Neural cell (in vitro differentiated cells): ENCODE data around the gene TMEM50B. TPM values are rescaled to one million over a fixed set of nuclear protein-coding genes. Genes with fewer than 3 reads are reported as not detected.

Experiments
- H2AFZ ChIP-seq: fragments of 200-600, 300-800 bp; sonication (generic), shearing (Covaris generic); 2 replicates; pipeline ENCODE4 v1.6.0; 2014; ENCODE audit warnings: low read depth, mild to moderate bottlenecking, antibody characterized with exemption, low read length, moderate library complexity
- H3F3A ChIP-seq: fragments of 200-600 bp; shearing (Covaris generic); 2 replicates; pipeline ENCODE4 v1.6.1; 2016; ENCODE audit warnings: mild to moderate bottlenecking, moderate library complexity, mixed read lengths, antibody characterized with exemption, low read length; ENCODE audit not compliant: insufficient read depth, poor library complexity, severe bottlenecking
- H3K27ac ChIP-seq: fragments of 200-600, 300-800 bp; sonication (generic), shearing (Covaris generic); 2 replicates; pipeline ENCODE4 v1.5.1; 2014; ENCODE audit warnings: mild to moderate bottlenecking, low read length, moderate library complexity
- H3K27me3 ChIP-seq: fragments of 300-800, 200-600 bp; sonication (generic), shearing (Covaris generic); 2 replicates; pipeline ENCODE4 v1.6.0; 2014; ENCODE audit warnings: mild to moderate bottlenecking, low read depth, low read length, moderate library complexity; ENCODE audit not compliant: insufficient read depth
- H3K36me3 ChIP-seq: fragments of 300-800, 200-600 bp; sonication (generic), shearing (Covaris generic); 2 replicates; pipeline ENCODE4 v1.5.1; 2014; ENCODE audit warnings: mild to moderate bottlenecking, antibody characterized with exemption, low read length, moderate library complexity; ENCODE audit not compliant: insufficient read depth
- H3K4me2 ChIP-seq: fragments of 300-800, 200-600 bp; sonication (generic), shearing (Covaris generic); 2 replicates; pipeline ENCODE4 v1.6.0; 2014; ENCODE audit warnings: mild to moderate bottlenecking, low read length
- H3K4me3 ChIP-seq: fragments of 300-800, 200-600 bp; sonication (generic), shearing (Covaris generic); 2 replicates; pipeline ENCODE4 v1.5.1; 2014; ENCODE audit warnings: mild to moderate bottlenecking, low read length, moderate library complexity
- H3K79me2 ChIP-seq: fragments of 200-600 bp; shearing (Covaris generic); replicated peaks from 2 replicates; pipeline ENCODE4 v1.6.0; 2014; ENCODE audit warnings: mild to moderate bottlenecking, low read length, moderate library complexity; ENCODE audit not compliant: insufficient read depth
- H3K9ac ChIP-seq: fragments of 300-800, 200-600 bp; sonication (generic), shearing (Covaris generic); 2 replicates; pipeline ENCODE4 v1.6.1; 2016; ENCODE audit warnings: mild to moderate bottlenecking, low read length, mixed read lengths
- H3K9me2 ChIP-seq: fragments of 200-600 bp; shearing (Covaris generic); 2 replicates; pipeline ENCODE4 v1.6.1; 2016; ENCODE audit warnings: mild to moderate bottlenecking, low read length, mixed read lengths; ENCODE audit not compliant: insufficient read depth
- H3K9me3 ChIP-seq: fragments of 200-600, 300-800 bp; sonication (generic), shearing (Covaris generic); 2 replicates; pipeline ENCODE4 v1.6.1; 2016; ENCODE audit warnings: mild to moderate bottlenecking, mixed run types, low read length, moderate library complexity, mixed read lengths
- H4K20me1 ChIP-seq: fragments of 200-600 bp; shearing (Covaris generic); 2 replicates; pipeline ENCODE4 v1.6.1; 2016; ENCODE audit warnings: mild to moderate bottlenecking, mixed run types; ENCODE audit not compliant: insufficient read depth
- CTCF ChIP-seq: fragments of 450-650 bp; IDR thresholded peaks from 2 replicates; pipeline ENCODE4 v1.5.1; 2014; ENCODE audit warnings: antibody characterized with exemption, mild to moderate bottlenecking, moderate library complexity; ENCODE audit not compliant: poor library complexity, severe bottlenecking
- EP300 ChIP-seq: fragments of 450-650 bp; conservative IDR thresholded peaks from 2 replicates; pipeline ENCODE4 v1.6.1; 2014; ENCODE audit warnings: antibody characterized with exemption, mild to moderate bottlenecking, moderate library complexity; ENCODE audit not compliant: poor library complexity, severe bottlenecking
- EZH2 ChIP-seq: fragments of 200-600, 300-800 bp; shearing (Covaris generic), sonication (generic); IDR thresholded peaks from 2 replicates; pipeline ENCODE4 v1.6.1; 2014; ENCODE audit warnings: antibody characterized with exemption, low read length, borderline replicate concordance, mild to moderate bottlenecking; ENCODE audit not compliant: insufficient read depth, poor library complexity, severe bottlenecking
- SMC3 ChIP-seq: fragments of 450-650 bp; conservative IDR thresholded peaks from 2 replicates; pipeline ENCODE4 v1.6.1; 2014; ENCODE audit warnings: antibody characterized with exemption, mild to moderate bottlenecking, moderate library complexity; ENCODE audit not compliant: poor library complexity
- polyA plus RNA-seq: library from polyadenylated mRNA; depleted of rRNA; stranded (reverse); fragments of >200 nt; gene quantifications from 2 replicates; pipeline ENCODE4 v1.2.3, GENCODE V29; 2014
- TF ChIP-seq, protein P1 (sequence below): IDR thresholded peaks from 2 replicates; pipeline ENCODE4 v1.6.1; 2012; ENCODE audit warnings: borderline replicate concordance

TMEM50B gene
- polyA plus RNA-seq, 1 donor from 2014 or later = 69.4 TPM

GRCh38 chr21:33480481-33481103 lies 818 bp upstream of the TMEM50B start:
- H3K9me3 ChIP-seq = no peaks in the 10 kb centered on the region
- peak overlapping the region; percentile 94 for H3K4me3 ChIP-seq
- no peaks in the 10 kb centered on the region for H3K9me2 ChIP-seq
- peak overlapping the region; percentile 80 for H2AFZ ChIP-seq
- H3K27ac ChIP-seq = peak overlapping the region; percentile 65
- no peaks in the 10 kb centered on the region for H3K27me3 ChIP-seq
- TF ChIP-seq EZH2 (no peak), EP300 (no peak)
- TF ChIP-seq, protein P1, sequence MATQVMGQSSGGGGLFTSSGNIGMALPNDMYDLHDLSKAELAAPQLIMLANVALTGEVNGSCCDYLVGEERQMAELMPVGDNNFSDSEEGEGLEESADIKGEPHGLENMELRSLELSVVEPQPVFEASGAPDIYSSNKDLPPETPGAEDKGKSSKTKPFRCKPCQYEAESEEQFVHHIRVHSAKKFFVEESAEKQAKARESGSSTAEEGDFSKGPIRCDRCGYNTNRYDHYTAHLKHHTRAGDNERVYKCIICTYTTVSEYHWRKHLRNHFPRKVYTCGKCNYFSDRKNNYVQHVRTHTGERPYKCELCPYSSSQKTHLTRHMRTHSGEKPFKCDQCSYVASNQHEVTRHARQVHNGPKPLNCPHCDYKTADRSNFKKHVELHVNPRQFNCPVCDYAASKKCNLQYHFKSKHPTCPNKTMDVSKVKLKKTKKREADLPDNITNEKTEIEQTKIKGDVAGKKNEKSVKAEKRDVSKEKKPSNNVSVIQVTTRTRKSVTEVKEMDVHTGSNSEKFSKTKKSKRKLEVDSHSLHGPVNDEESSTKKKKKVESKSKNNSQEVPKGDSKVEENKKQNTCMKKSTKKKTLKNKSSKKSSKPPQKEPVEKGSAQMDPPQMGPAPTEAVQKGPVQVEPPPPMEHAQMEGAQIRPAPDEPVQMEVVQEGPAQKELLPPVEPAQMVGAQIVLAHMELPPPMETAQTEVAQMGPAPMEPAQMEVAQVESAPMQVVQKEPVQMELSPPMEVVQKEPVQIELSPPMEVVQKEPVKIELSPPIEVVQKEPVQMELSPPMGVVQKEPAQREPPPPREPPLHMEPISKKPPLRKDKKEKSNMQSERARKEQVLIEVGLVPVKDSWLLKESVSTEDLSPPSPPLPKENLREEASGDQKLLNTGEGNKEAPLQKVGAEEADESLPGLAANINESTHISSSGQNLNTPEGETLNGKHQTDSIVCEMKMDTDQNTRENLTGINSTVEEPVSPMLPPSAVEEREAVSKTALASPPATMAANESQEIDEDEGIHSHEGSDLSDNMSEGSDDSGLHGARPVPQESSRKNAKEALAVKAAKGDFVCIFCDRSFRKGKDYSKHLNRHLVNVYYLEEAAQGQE = no peak
- no peaks in the 10 kb centered on the region for H4K20me1 ChIP-seq
- no peaks in the 10 kb centered on the region for H3K36me3 ChIP-seq
- H3K4me2 ChIP-seq = peak overlapping the region; percentile 65
- H3K9ac ChIP-seq = peak overlapping the region; percentile 62
- H3K79me2 ChIP-seq = peaks cover 6% of the 10 kb centered on the region
- H3F3A ChIP-seq = no peaks in the 10 kb centered on the region

- H3K9ac ChIP-seq = peak overlapping the region; percentile 71
Observed at GRCh38 chr21:33478935-33479678, 667 bp downstream of the TMEM50B start.

More at GRCh38 chr21:33478935-33479678, 667 bp downstream of the TMEM50B start:
- Histone ChIP-seq H3K36me3 (no peaks in the 10 kb centered on the region), H3F3A (no peaks in the 10 kb centered on the region), H3K9me3 (no peaks in the 10 kb centered on the region), H3K27me3 (no peaks in the 10 kb centered on the region), H2AFZ (peak overlapping the region; percentile 36), H3K27ac (peak overlapping the region; percentile 68), H3K4me2 (peak overlapping the region; percentile 95), H3K4me3 (peak overlapping the region; percentile 94), H3K9me2 (no peaks in the 10 kb centered on the region), H3K79me2 (peaks cover 11% of the 10 kb centered on the region), H4K20me1 (no peaks in the 10 kb centered on the region)
- no peak for TF ChIP-seq EP300
- TF ChIP-seq SMC3 = peak; percentile 13
- peak; percentile 16 for TF ChIP-seq CTCF
- TF ChIP-seq, protein P1 = peak; percentile 34
